ENCODE results near the gene SPRED1.

DNA sequence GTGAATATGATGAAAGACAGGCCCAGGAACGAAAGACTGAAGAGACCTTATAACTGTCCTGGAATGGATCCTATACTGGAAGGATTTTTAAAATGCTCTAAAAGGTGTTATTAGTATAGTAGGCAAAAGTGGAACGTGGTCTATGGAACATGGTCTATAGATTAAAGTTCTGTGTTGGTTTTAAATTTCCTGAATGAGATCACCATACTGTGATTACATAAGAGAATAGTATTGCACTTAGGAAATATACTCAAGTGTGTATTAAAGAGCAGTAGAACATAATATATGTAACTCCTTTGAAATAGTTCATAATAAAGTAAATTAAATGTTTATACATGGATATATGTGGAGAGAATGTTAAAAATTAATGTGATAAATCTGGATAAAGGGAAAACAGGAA lies 68.2 kb downstream of the SPRED1 start:
- TF ChIP-seq LEF1 (IDR thresholded peaks at IDR 0.05; ENCODE audit: borderline replicate concordance) (no peak), FOXM1 (IDR thresholded peaks at IDR 0.05; ENCODE audit: borderline replicate concordance) (no peak), SP1 (IDR thresholded peaks at IDR 0.05) (no peak), FOXA1 (IDR thresholded peaks at IDR 0.05) (no peak), NFRKB (IDR thresholded peaks at IDR 0.05) (no peak), ELF4 (IDR thresholded peaks at IDR 0.05) (no peak), TARDBP (IDR thresholded peaks at IDR 0.05) (no peak), ARNT (IDR thresholded peaks at IDR 0.05) (no peak)
- TF ChIP-seq, protein P1, sequence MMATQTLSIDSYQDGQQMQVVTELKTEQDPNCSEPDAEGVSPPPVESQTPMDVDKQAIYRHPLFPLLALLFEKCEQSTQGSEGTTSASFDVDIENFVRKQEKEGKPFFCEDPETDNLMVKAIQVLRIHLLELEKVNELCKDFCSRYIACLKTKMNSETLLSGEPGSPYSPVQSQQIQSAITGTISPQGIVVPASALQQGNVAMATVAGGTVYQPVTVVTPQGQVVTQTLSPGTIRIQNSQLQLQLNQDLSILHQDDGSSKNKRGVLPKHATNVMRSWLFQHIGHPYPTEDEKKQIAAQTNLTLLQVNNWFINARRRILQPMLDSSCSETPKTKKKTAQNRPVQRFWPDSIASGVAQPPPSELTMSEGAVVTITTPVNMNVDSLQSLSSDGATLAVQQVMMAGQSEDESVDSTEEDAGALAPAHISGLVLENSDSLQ (IDR thresholded peaks at IDR 0.05) = no peak

All from HEK293T (cell line).